A549 (cell line): ENCODE results near the gene DPPA4. TPM values are rescaled to one million over a fixed set of nuclear protein-coding genes. Genes with fewer than 3 reads are reported as not detected.

Experiments used
- ATAC-seq, 2 experiments: fragments of 200-7000 bp in 1 of 2; fragments of >200 bp in 1 of 2; cut with Nextera tagmentation in 1 of 2; cut with Tn5 transposase in 1 of 2; 3 replicates each; pipeline versions ENCODE4 v1.8.0 to v1.9.1; 2018 to 2020; ENCODE audit warnings: mild to moderate bottlenecking in 1 of 2, moderate library complexity in 1 of 2
- CTCF ChIA-PET: fragments of 300-600 bp; sonication (Branson Sonifier 250); formaldehyde crosslinking; extraction: SDS; loops from one replicate; lab custom pipeline; 2021; ENCODE audit warnings: antibody characterized with exemption, inconsistent platforms; lab: Yijun Ruan, JAX
- POLR2A ChIA-PET: fragments of 350-600 bp; formaldehyde crosslinking; extraction: SDS; loops from one replicate; lab custom pipeline; 2021; ENCODE audit warnings: antibody characterized with exemption, inconsistent platforms; lab: Yijun Ruan, JAX
- DNase-seq, 2 experiments: peaks; one replicate each; pipeline versions ENCODE4 v3.0.0 to v3.0.0-alpha.2; 2011 to 2016; ENCODE audit warnings: low read depth in 1 of 2, low spot score in 1 of 2
- FAIRE-seq: peaks from 2 replicates; lab custom pipeline; 2011; peaks lifted over from hg19 to GRCh38; lab: Jason Lieb, UNC
- H3K27ac ChIP-seq, 2 experiments: fragments of >200 bp; sonication (Bioruptor Twin); formaldehyde crosslinking; 3 replicates each; pipeline ENCODE4 v1.5.1; 2016 to 2017
- H3K4me1 ChIP-seq: fragments of >200 bp; sonication (Bioruptor Twin); formaldehyde crosslinking; 3 replicates; pipeline ENCODE4 v1.6.1; 2016
- H3K4me2 ChIP-seq: fragments of >200 bp; sonication (Bioruptor Twin); formaldehyde crosslinking; 3 replicates; pipeline ENCODE4 v1.6.1; 2016
- H3K4me3 ChIP-seq: fragments of >200 bp; sonication (Bioruptor Twin); formaldehyde crosslinking; 3 replicates; pipeline ENCODE4 v1.5.1; 2016
- H3K9me3 ChIP-seq: fragments of >200 bp; sonication (Bioruptor Twin); formaldehyde crosslinking; 3 replicates; pipeline ENCODE4 v1.6.1; 2016
- CBX2 ChIP-seq: fragments of 200-600 bp; sonication (generic); IDR thresholded peaks from 2 replicates; pipeline ENCODE4 v1.6.1; 2016; ENCODE audit warnings: low read depth, mild to moderate bottlenecking, borderline replicate concordance
- EHF ChIP-seq: fragments of 250-450 bp; sonication (Bioruptor Pico); IDR thresholded peaks from 2 replicates; pipeline ENCODE4 v1.5.0; 2020; ENCODE audit warnings: mild to moderate bottlenecking
- EHMT2 ChIP-seq: fragments of 200-600 bp; sonication (generic); IDR thresholded peaks from 2 replicates; pipeline ENCODE4 v1.6.1; 2016; ENCODE audit warnings: antibody characterized with exemption, low read depth, mild to moderate bottlenecking, moderate library complexity
- HES2 ChIP-seq: fragments of >200 bp; sonication (Bioruptor Twin); formaldehyde crosslinking; IDR thresholded peaks from 2 replicates; pipeline ENCODE4 v1.6.1; 2016
- KDM1A ChIP-seq: fragments of 200-600 bp; sonication (generic); IDR thresholded peaks from 2 replicates; pipeline ENCODE4 v1.6.1; 2016; ENCODE audit warnings: low read depth, mild to moderate bottlenecking
- MAX ChIP-seq: IDR thresholded peaks from 2 replicates; pipeline ENCODE4 v1.6.1; 2012
- MAZ ChIP-seq: fragments of 150-350 bp; IDR thresholded peaks from 2 replicates; pipeline ENCODE4 v1.6.1; 2014; ENCODE audit warnings: antibody characterized with exemption, low read depth, low read length, borderline replicate concordance
- POLR2A ChIP-seq: IDR thresholded peaks from 2 replicates; pipeline ENCODE4 v1.6.1; 2012; ENCODE audit warnings: mild to moderate bottlenecking, low read length
- RAD21 ChIP-seq, 2 experiments: fragments of >200 bp in 1 of 2; sonication (Bioruptor Twin) in 1 of 2; formaldehyde crosslinking in 1 of 2; IDR thresholded peaks in 1 of 2; conservative IDR thresholded peaks in 1 of 2; 2 replicates in 1 of 2; 3 replicates in 1 of 2; pipeline ENCODE4 v1.6.1; 2012 to 2018; ENCODE audit warnings: inconsistent platforms in 1 of 2
- RCOR1 ChIP-seq: fragments of 150-350 bp; IDR thresholded peaks from 2 replicates; pipeline ENCODE4 v1.6.1; 2014; ENCODE audit warnings: antibody characterized with exemption, low read length, low read depth
- WGBS: methylation state at CpG from one replicate; pipeline ENCODE4 v1.1.6; 2017; ENCODE audit errors: missing lambda C conversion rate; 5-methylcytosine and 5-hydroxymethylcytosine counted together
- polyA plus RNA-seq, 4 experiments: library from polyadenylated mRNA; depleted of rRNA in 3 of 4; stranded (reverse); fragments of >200 nt; fragmentation: RNase III in 1 of 4; extraction: RNeasy Plus Mini Kit Qiagen cat#74134 plus additional on column Dnase treatment in 1 of 4; gene quantifications; 2 replicates in 3 of 4; 3 replicates in 1 of 4; pipeline ENCODE4 v1.2.3, GENCODE V29; 2011 to 2017
- small RNA-seq, 6 experiments: library from RNA; depleted of rRNA; stranded (forward); fragments of <200 nt; gene quantifications; one replicate each; pipeline ENCODE3, GENCODE V24; 2012

DPPA4 gene
- polyA plus RNA-seq, 2 of the 4 experiments (the other 2 are of a cell fraction), result not detected

GRCh38 chr3:109278546-109278945 lies 58.8 kb downstream of the DPPA4 start:
- Histone ChIP-seq H3K4me1 (peaks cover 6% of the 10 kb centered on the region; the same call in 1 of the 3 replicates), H3K9me3 (no peaks in the 10 kb centered on the region), H3K4me2 (no peak overlapping the region), H3K27ac (no peak overlapping the region), H3K4me3 (no peak overlapping the region)
- DNase-seq (no peak), FAIRE-seq (no peak), ATAC-seq (no peak)
- POLR2A ChIA-PET, result no interaction called here
- TF ChIP-seq EHF (CRISPR knock-in tag) (no peak), POLR2A (no peak), RAD21 (conservative IDR thresholded peaks at IDR 0.05 in 1 of 2, IDR thresholded peaks at IDR 0.05 in 1 of 2) (no peak), EHMT2 (no peak), HES2 (no peak), KDM1A (no peak), RCOR1 (no peak), MAZ (no peak), CBX2 (no peak)
- WGBS, result 100% methylated on average over 1 of the region's 1 CpG
- CTCF ChIA-PET, result no interaction called here

- DNase-seq, result no peak
- Histone ChIP-seq H3K4me2 (no peak overlapping the region), H3K4me3 (no peak overlapping the region), H3K4me1 (peaks cover 6% of the 10 kb centered on the region; the same call in 1 of the 3 replicates), H3K9me3 (no peaks in the 10 kb centered on the region), H3K27ac (no peak overlapping the region)
- ChIA-PET POLR2A (no interaction called here), CTCF (interaction anchor here (1.1 kb wide), 1 partner anchor 121 kb away, joined by 4 read pairs; no protein-coding TSS in a partner anchor)
- FAIRE-seq, result no peak
- ATAC-seq, result no peak
- 29% methylated on average over 3 of the region's 3 CpGs for WGBS
- no peak for TF ChIP-seq POLR2A
- no peak for TF ChIP-seq MAX
Measured at GRCh38 chr3:109278141-109278540, 59.2 kb downstream of the DPPA4 start.

Small RNA genes within 50 kb of the gene (small RNA-seq; reads per million reads assigned to genes)
- gene AC124945.1 (0 reads per million in 6 experiments), gene RF00017 (0 reads per million in 6 experiments)

Other genes starting within 250 kb of the DPPA4 start
- not detected in 2 replicates for gene MORC1, start 219.4 kb downstream of the DPPA4 start, polyA plus RNA-seq (2011; rRNA removed)
- gene MORC1, start 219.4 kb downstream of the DPPA4 start, polyA plus RNA-seq (2017; fragmentation: RNase III; extraction: RNeasy Plus Mini Kit Qiagen cat#74134 plus additional on column Dnase treatment), result not detected in 3 replicates
- gene C3orf85, start 200.8 kb downstream of the DPPA4 start, polyA plus RNA-seq (2011; rRNA removed), result not detected in 2 replicates
- gene C3orf85, start 200.8 kb downstream of the DPPA4 start, polyA plus RNA-seq (2017; fragmentation: RNase III; extraction: RNeasy Plus Mini Kit Qiagen cat#74134 plus additional on column Dnase treatment), result not detected in 3 replicates
- not detected in 2 replicates for gene DPPA2, start 21.0 kb downstream of the DPPA4 start, polyA plus RNA-seq (2011; rRNA removed)
- not detected in 3 replicates for gene DPPA2, start 21.0 kb downstream of the DPPA4 start, polyA plus RNA-seq (2017; fragmentation: RNase III; extraction: RNeasy Plus Mini Kit Qiagen cat#74134 plus additional on column Dnase treatment)